GM21390 (cell line): ENCODE measurements around the gene ABCC6.

Experiments used
- ATAC-seq: cut with Tn5 transposase; IDR thresholded peaks from one replicate; pipeline ENCODE4 v1.9.1; 2021; ENCODE audit not compliant: unreplicated experiment

ABCC6 gene

GRCh38 chr16:16143931-16144330 lies 79.4 kb downstream of the ABCC6 start:
- no peak for ATAC-seq

- ATAC-seq = no peak
These were observed 80.1 kb downstream of the ABCC6 start for GRCh38 chr16:16143038-16143763.

GRCh38 chr16:16141784-16142396 lies 81.4 kb downstream of the ABCC6 start:
- no peak for ATAC-seq

- no peak for ATAC-seq
These were observed 82.2 kb downstream of the ABCC6 start for GRCh38 chr16:16141141-16141540.

GRCh38 chr16:16140537-16140936 lies 82.8 kb downstream of the ABCC6 start:
- no peak for ATAC-seq

- no peak for ATAC-seq
These were observed 83.5 kb downstream of the ABCC6 start for GRCh38 chr16:16139806-16140205.

GRCh38 chr16:16139061-16139460 lies 84.2 kb downstream of the ABCC6 start:
- ATAC-seq = no peak

GRCh38 chr16:16138034-16138635 lies 85.2 kb downstream of the ABCC6 start:
- ATAC-seq = no peak

GRCh38 chr16:16137110-16137509 lies 86.2 kb downstream of the ABCC6 start:
- ATAC-seq = no peak

- no peak for ATAC-seq
These were observed 86.7 kb downstream of the ABCC6 start for GRCh38 chr16:16136588-16136987.

- no peak for ATAC-seq
These were observed 89.2 kb downstream of the ABCC6 start for GRCh38 chr16:16133943-16134604.

- no peak for ATAC-seq
These were observed 91.6 kb downstream of the ABCC6 start for GRCh38 chr16:16131659-16132058.

GRCh38 chr16:16131204-16131603 lies 92.1 kb downstream of the ABCC6 start:
- ATAC-seq = no peak

- ATAC-seq = no peak
These were observed 95.7 kb downstream of the ABCC6 start for GRCh38 chr16:16127469-16128116.

GRCh38 chr16:16126896-16127295 lies 96.4 kb downstream of the ABCC6 start:
- no peak for ATAC-seq

- no peak for ATAC-seq
These were observed 98.3 kb downstream of the ABCC6 start for GRCh38 chr16:16124974-16125373.

GRCh38 chr16:16124438-16124837 lies 98.9 kb downstream of the ABCC6 start:
- no peak for ATAC-seq

- no peak for ATAC-seq
These were observed 101.0 kb downstream of the ABCC6 start for GRCh38 chr16:16122264-16122663.

- no peak for ATAC-seq
These were observed 102.0 kb downstream of the ABCC6 start for GRCh38 chr16:16121185-16121727.

- ATAC-seq = no peak
These were observed 102.7 kb downstream of the ABCC6 start for GRCh38 chr16:16120382-16121184.
